MV-4-11 (cell line): ENCODE measurements around the gene PISD.
A peak's percentile ranks its signal among the peaks of the same experiment; 100 is the strongest.

Experiments
- DNase-seq: peaks from one replicate; lab custom pipeline; 2025; lab: John Stamatoyannopoulos, UW

Gene PISD

GRCh38 chr22:31625661-31626426, 36.2 kb downstream of the PISD start:
- DNase-seq, result no peak

GRCh38 chr22:31625257-31625640, 36.8 kb downstream of the PISD start:
- DNase-seq, result no peak

GRCh38 chr22:31623592-31624304, 38.3 kb downstream of the PISD start:
- DNase-seq, result no peak

- DNase-seq, result no peak
These were observed 39.0 kb downstream of the PISD start for GRCh38 chr22:31622980-31623379.

- DNase-seq, result no peak
These were observed 40.4 kb downstream of the PISD start for GRCh38 chr22:31621507-31622124.

GRCh38 chr22:31620756-31621480, 41.1 kb downstream of the PISD start:
- DNase-seq, result no peak

- DNase-seq, result no peak
These were observed 42.3 kb downstream of the PISD start for GRCh38 chr22:31619611-31620300.

- DNase-seq, result no peak
These were observed 43.4 kb downstream of the PISD start for GRCh38 chr22:31618471-31619176.

GRCh38 chr22:31618057-31618456, 44.0 kb downstream of the PISD start:
- no peak for DNase-seq

GRCh38 chr22:31616315-31616980, 45.6 kb downstream of the PISD start:
- peak; percentile 70 for DNase-seq

- peak; percentile 70 for DNase-seq
These were observed 46.1 kb downstream of the PISD start for GRCh38 chr22:31615940-31616314.

GRCh38 chr22:31615491-31615860, 46.5 kb downstream of the PISD start:
- DNase-seq, result peak; percentile 21

- DNase-seq, result no peak
These were observed 47.1 kb downstream of the PISD start for GRCh38 chr22:31614781-31615490.

GRCh38 chr22:31613904-31614296, 48.1 kb downstream of the PISD start:
- DNase-seq, result no peak

- DNase-seq, result no peak
These were observed 48.6 kb downstream of the PISD start for GRCh38 chr22:31613286-31613903.

GRCh38 chr22:31612891-31613285, 49.1 kb downstream of the PISD start:
- DNase-seq, result no peak

- no peak for DNase-seq
These were observed 50.8 kb downstream of the PISD start for GRCh38 chr22:31611061-31611760.

GRCh38 chr22:31610611-31611010, 51.4 kb downstream of the PISD start:
- DNase-seq, result no peak

GRCh38 chr22:31609716-31610115, 52.3 kb downstream of the PISD start:
- no peak for DNase-seq
